Measurements from ENCODE around the gene MTFR1L. TPM values are rescaled to one million over a fixed set of nuclear protein-coding genes. Genes with fewer than 3 reads are reported as not detected.

Gene MTFR1L
- total RNA-seq, 1 experiment from 2014 or later, result 41.7 TPM

DNA sequence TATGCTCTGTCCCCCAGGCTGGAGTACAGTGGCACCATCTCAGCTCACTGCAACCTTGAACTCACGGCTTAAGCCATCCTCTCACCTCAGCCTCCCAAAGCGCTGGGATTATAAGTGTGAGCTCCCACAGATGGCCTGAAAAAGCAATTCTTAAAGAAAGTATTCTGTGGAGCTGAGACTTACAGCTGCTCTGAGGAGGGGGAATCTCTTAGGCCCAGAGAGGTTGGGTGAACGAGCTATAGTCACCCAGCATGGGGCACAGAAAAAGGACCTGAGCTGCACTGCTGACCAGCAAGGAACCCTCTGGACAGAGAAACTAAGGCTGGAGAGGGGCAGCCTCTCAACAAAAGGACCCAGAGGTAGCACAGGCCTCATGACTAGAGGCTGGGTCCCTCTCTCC lies 54.5 kb downstream of the MTFR1L start:
- CTCF ChIA-PET, result interaction anchor here (0.7 kb wide), 1 partner anchor 94 kb away, joined by 7 read pairs; no protein-coding TSS in a partner anchor

DNA sequence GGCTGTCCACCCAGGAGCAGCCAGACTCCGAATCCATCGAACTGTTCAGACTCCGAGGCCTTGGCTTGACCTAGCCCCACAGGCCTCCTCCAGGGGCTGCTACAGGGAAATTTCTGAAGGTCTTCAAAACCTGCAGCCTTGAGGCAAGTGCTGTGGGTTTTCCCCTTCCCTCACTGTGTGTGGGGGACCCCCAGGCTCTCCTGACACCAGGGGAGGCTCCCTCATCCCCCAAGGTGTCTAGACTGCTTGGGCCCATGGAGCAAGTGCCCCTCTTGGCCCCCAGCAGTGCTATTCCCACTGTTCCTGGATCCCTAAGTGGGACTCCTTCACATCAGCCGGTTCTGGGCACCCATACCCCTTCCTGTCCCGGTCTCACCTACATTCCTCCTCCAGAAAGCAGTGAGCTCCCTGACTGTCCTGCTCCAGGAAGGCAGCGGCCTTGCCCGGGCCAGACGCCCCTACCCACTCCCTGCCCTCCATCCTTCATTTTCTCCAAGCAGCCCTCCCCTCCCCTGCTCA lies 54.9 kb downstream of the MTFR1L start:
- Histone ChIP-seq H3K4me3 (peak overlapping the region; percentile 71), H3K9me2 (ENCODE audit: insufficient read depth) (no peaks in the 10 kb centered on the region), H3K27me3 (ENCODE audit: insufficient read depth, low read depth) (no peaks in the 10 kb centered on the region), H2AFZ (peak overlapping the region; percentile 78), H3F3A (ENCODE audit: insufficient read depth, low read depth) (peaks cover 10% of the 10 kb centered on the region), H3K27ac (peak overlapping the region; percentile 71; the same call in 1 of the 2 replicates), H3K9me3 (ENCODE audit: insufficient read depth, low read depth) (no peaks in the 10 kb centered on the region), H3K36me3 (ENCODE audit: low read depth) (no peaks in the 10 kb centered on the region), H3K4me2 (peak overlapping the region; percentile 80), H3K79me2 (ENCODE audit: low read depth) (peaks cover 27% of the 10 kb centered on the region), H4K20me1 (ENCODE audit: insufficient read depth) (no peaks in the 10 kb centered on the region), H3K4me1 (replicated peaks; ENCODE audit: insufficient read depth) (peaks cover 41% of the 10 kb centered on the region)
- BruUV-seq (replicated peaks), result no TSS peak
- intact Hi-C loops (cut with micrococcal nuclease; ENCODE audit: unreplicated experiment), result loop anchor here (1.0 to 2.0 kb wide), 2 partner anchors 16 kb away; partner anchors contain the start of gene AUNIP
- ChIA-PET POLR2A (ENCODE audit: unreplicated experiment) (interaction anchor here (0.6 to 1.2 kb wide), 5 partner anchors 16 to 426 kb away, joined by 3 to 12 read pairs (median 4); partner anchors contain the start of gene MTFR1L), CTCF (interaction anchor here (0.7 to 1.4 kb wide), 6 partner anchors 13 to 94 kb away, joined by 3 to 8 read pairs (median 4); no protein-coding TSS in a partner anchor)
- TF ChIP-seq CTCF (conservative IDR thresholded peaks at IDR 0.05) (no peak), EZH2 (IDR thresholded peaks at IDR 0.05; ENCODE audit: low read depth) (no peak)
- DNase-seq, result no peak

More for the DNA sequence above, 54.5 kb downstream of the MTFR1L start:
- peaks cover 10% of the 10 kb centered on the region for H3F3A ChIP-seq (ENCODE audit: insufficient read depth, low read depth)
- DNase-seq, result no peak
- 0 out of 2 replicates have a peak overlapping the region, but pooled peaks have one; percentile 78 for H2AFZ ChIP-seq
- peak overlapping the region; percentile 71 for H3K4me3 ChIP-seq
- H3K27ac ChIP-seq, result no peak overlapping the region
- no peaks in the 10 kb centered on the region for H3K36me3 ChIP-seq (ENCODE audit: low read depth)
- POLR2A ChIA-PET (ENCODE audit: unreplicated experiment), result interaction anchor here (0.6 to 0.9 kb wide), 3 partner anchors 18 to 426 kb away, joined by 3 to 6 read pairs (median 4); partner anchors contain the start of gene MTFR1L
- no peaks in the 10 kb centered on the region for H4K20me1 ChIP-seq (ENCODE audit: insufficient read depth)
- intact Hi-C loops (cut with micrococcal nuclease; ENCODE audit: unreplicated experiment), result loop anchor here (2.0 kb wide), 1 partner anchor 15 kb away; the partner anchor contains the start of gene AUNIP
- H3K27me3 ChIP-seq (ENCODE audit: insufficient read depth, low read depth), result no peaks in the 10 kb centered on the region
- TF ChIP-seq EZH2 (IDR thresholded peaks at IDR 0.05; ENCODE audit: low read depth) (no peak), CTCF (conservative IDR thresholded peaks at IDR 0.05) (no peak)
- no TSS peak for BruUV-seq (replicated peaks)
- H3K79me2 ChIP-seq (ENCODE audit: low read depth), result peaks cover 27% of the 10 kb centered on the region
- peaks cover 37% of the 10 kb centered on the region for H3K4me1 ChIP-seq (replicated peaks; ENCODE audit: insufficient read depth)
- no peaks in the 10 kb centered on the region for H3K9me3 ChIP-seq (ENCODE audit: insufficient read depth, low read depth)
- peak overlapping the region; percentile 80 for H3K4me2 ChIP-seq
- no peaks in the 10 kb centered on the region for H3K9me2 ChIP-seq (ENCODE audit: insufficient read depth)

- H3K36me3 ChIP-seq (ENCODE audit: low read depth), result no peaks in the 10 kb centered on the region
- no TSS peak for BruUV-seq (replicated peaks)
- CTCF ChIA-PET, result interaction anchor here (0.7 to 1.4 kb wide), 5 partner anchors 13 to 38 kb away, joined by 3 to 8 read pairs (median 3); no protein-coding TSS in a partner anchor
- no peaks in the 10 kb centered on the region for H4K20me1 ChIP-seq (ENCODE audit: insufficient read depth)
- peak within 1 kb of the TSS; percentile 71 for H3K4me3 ChIP-seq
- peaks cover 48% of the 10 kb centered on the region for H3K4me1 ChIP-seq (replicated peaks; ENCODE audit: insufficient read depth)
- H3K79me2 ChIP-seq (ENCODE audit: low read depth), result peaks cover 27% of the 10 kb centered on the region
- TF ChIP-seq CTCF (conservative IDR thresholded peaks at IDR 0.05), result no peak
- no peak for TF ChIP-seq EZH2 (IDR thresholded peaks at IDR 0.05; ENCODE audit: low read depth)
- intact Hi-C loops (cut with micrococcal nuclease; ENCODE audit: unreplicated experiment), result loop anchor here (1.0 to 2.0 kb wide), 2 partner anchors 15 to 17 kb away; partner anchors contain the start of gene AUNIP
- POLR2A ChIA-PET (ENCODE audit: unreplicated experiment), result interaction anchor here (0.5 to 1.2 kb wide), 6 partner anchors 15 to 1459 kb away, joined by 3 to 28 read pairs (median 8); no protein-coding TSS in a partner anchor
- H3K27me3 ChIP-seq (ENCODE audit: insufficient read depth, low read depth), result no peaks in the 10 kb centered on the region
- H2AFZ ChIP-seq, result peak within 1 kb of the TSS; percentile 78
- no peaks in the 10 kb centered on the region for H3K9me3 ChIP-seq (ENCODE audit: insufficient read depth, low read depth)
- peaks cover 10% of the 10 kb centered on the region for H3F3A ChIP-seq (ENCODE audit: insufficient read depth, low read depth)
- H3K4me2 ChIP-seq, result peak within 1 kb of the TSS; percentile 80
- DNase-seq, result peak; percentile 38 to 85
- H3K9me2 ChIP-seq (ENCODE audit: insufficient read depth), result no peaks in the 10 kb centered on the region
- peak within 1 kb of the TSS; percentile 71 for H3K27ac ChIP-seq
Measured at GRCh38 chr1:25875154-25875855, 55.6 kb downstream of the MTFR1L start, which contains the start of gene PAQR7. TSS of gene PAQR7 (minus strand) at chr1:25875708. CDS start at chr1:25863839, 11,869 bp downstream.
